Measurements from ENCODE around the gene SPATS1. TPM values are rescaled to one million over a fixed set of nuclear protein-coding genes. Genes with fewer than 3 reads are reported as not detected.

SPATS1 gene
- total RNA-seq, 1 experiment from 2014 or later, result not detected

DNA sequence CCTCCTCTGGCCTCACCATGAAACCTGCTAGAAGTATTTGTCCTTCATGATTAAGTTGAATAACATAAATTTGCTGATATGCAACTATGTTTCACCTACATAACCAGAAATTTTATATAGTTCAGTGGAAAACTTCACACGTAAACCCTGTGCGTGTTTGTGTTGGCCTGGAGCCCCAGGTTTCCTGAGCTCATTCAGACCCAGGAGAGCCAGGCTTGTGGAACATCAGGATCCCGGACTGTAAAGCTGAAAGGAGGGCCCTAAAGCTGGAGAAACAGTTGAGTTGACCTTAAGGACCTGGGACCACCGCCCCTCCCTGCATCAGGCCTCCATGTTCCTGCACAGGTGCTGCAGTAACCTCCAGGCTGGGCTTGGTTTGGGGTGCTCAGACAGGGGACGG, 3.1 kb upstream of the SPATS1 start:
- ChIA-PET POLR2A (interaction anchor here (0.6 kb wide), 1 partner anchor 27 kb away, joined by 3 read pairs; no protein-coding TSS in a partner anchor), CTCF (interaction anchor here (0.9 to 5.0 kb wide), 7 partner anchors 27 to 167 kb away, joined by 3 to 67 read pairs (median 3); partner anchors contain the start of genes AARS2, SLC35B2 and TMEM151B)
- Mint-ChIP-seq H3K27ac (no peak overlapping the region), H3K27me3 (ENCODE audit: low read depth) (peaks cover 20% of the 10 kb centered on the region), H3K4me3 (no peak overlapping the region), H3K9me3 (no peaks in the 10 kb centered on the region), H3K36me3 (no peaks in the 10 kb centered on the region), H3K4me1 (peaks cover 28% of the 10 kb centered on the region)
- DNase-seq (ENCODE audit: low spot score), result no peak
- ATAC-seq, result no peak
- TF ChIP-seq FOXP1 (CRISPR knock-in tag; IDR thresholded peaks at IDR 0.05; ENCODE audit: borderline replicate concordance) (no peak), ATF6 (CRISPR knock-in tag; IDR thresholded peaks at IDR 0.05) (no peak), RORB (CRISPR knock-in tag; IDR thresholded peaks at IDR 0.05) (no peak), MYBL2 (CRISPR knock-in tag; IDR thresholded peaks at IDR 0.05) (no peak), TEAD1 (CRISPR knock-in tag; IDR thresholded peaks at IDR 0.05) (no peak), E2F4 (CRISPR knock-in tag; IDR thresholded peaks at IDR 0.05; ENCODE audit: borderline replicate concordance, low read depth) (no peak), TCF7 (CRISPR knock-in tag; IDR thresholded peaks at IDR 0.05; ENCODE audit: low read depth) (no peak), ZMAT4 (CRISPR knock-in tag; IDR thresholded peaks at IDR 0.05) (no peak)
- TF ChIP-seq, protein P1, sequence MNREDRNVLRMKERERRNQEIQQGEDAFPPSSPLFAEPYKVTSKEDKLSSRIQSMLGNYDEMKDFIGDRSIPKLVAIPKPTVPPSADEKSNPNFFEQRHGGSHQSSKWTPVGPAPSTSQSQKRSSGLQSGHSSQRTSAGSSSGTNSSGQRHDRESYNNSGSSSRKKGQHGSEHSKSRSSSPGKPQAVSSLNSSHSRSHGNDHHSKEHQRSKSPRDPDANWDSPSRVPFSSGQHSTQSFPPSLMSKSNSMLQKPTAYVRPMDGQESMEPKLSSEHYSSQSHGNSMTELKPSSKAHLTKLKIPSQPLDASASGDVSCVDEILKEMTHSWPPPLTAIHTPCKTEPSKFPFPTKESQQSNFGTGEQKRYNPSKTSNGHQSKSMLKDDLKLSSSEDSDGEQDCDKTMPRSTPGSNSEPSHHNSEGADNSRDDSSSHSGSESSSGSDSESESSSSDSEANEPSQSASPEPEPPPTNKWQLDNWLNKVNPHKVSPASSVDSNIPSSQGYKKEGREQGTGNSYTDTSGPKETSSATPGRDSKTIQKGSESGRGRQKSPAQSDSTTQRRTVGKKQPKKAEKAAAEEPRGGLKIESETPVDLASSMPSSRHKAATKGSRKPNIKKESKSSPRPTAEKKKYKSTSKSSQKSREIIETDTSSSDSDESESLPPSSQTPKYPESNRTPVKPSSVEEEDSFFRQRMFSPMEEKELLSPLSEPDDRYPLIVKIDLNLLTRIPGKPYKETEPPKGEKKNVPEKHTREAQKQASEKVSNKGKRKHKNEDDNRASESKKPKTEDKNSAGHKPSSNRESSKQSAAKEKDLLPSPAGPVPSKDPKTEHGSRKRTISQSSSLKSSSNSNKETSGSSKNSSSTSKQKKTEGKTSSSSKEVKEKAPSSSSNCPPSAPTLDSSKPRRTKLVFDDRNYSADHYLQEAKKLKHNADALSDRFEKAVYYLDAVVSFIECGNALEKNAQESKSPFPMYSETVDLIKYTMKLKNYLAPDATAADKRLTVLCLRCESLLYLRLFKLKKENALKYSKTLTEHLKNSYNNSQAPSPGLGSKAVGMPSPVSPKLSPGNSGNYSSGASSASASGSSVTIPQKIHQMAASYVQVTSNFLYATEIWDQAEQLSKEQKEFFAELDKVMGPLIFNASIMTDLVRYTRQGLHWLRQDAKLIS (CRISPR knock-in tag; IDR thresholded peaks at IDR 0.05; ENCODE audit: borderline replicate concordance), result no peak

DNA sequence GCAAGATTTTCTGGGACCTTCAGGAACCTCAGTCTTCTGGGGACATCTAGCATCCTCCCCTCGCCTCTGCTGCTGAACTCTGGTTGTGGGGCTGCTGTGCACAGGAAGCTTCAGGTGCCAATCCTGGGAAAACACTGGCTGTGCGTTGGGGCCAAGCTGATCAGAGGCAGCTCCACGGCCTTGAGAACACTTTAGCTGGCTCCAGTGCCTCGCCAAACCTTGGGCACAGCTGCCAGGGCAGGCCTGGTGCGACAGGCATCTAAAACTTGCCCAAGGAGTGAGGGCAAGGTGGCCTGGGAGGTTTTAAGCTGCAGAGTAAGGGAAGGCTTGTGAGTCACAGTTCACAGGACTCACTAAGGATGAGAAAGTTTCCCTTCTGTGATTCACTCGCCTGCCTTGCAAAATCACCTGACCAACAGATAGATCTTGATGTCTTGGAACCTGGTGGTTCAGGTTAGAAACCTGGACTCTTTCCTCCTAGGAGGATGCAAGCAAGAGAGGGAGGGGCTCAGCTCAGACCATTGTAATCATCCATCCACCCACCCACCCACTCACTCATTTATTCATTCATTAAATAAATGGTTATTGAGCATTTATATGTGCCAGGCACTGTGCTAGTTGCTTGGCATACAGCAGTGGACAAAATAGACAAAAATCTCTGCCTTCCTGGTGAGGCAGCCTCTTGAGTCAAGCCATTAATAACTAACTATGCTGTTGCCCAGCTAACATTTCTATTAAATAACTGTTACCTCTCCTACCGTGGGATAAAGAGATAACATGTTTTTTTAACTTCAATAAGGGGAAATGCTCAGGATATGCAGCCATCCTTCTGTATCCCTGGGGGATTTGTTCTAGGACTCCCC, 2.5 kb upstream of the SPATS1 start:
- H3K27me3 Mint-ChIP-seq (ENCODE audit: low read depth), result peaks cover 23% of the 10 kb centered on the region
- no peak overlapping the region for H3K4me3 Mint-ChIP-seq
- ChIA-PET POLR2A (no interaction called here), CTCF (interaction anchor here (0.9 to 5.0 kb wide), 5 partner anchors 27 to 168 kb away, joined by 3 to 67 read pairs (median 3); partner anchors contain the start of genes AARS2, SLC35B2 and TMEM151B)
- DNase-seq (ENCODE audit: low spot score), result no peak
- no peak overlapping the region for H3K27ac Mint-ChIP-seq
- TF ChIP-seq FOXJ3 (CRISPR knock-in tag; IDR thresholded peaks at IDR 0.05; ENCODE audit: borderline replicate concordance) (no peak), E2F4 (CRISPR knock-in tag; IDR thresholded peaks at IDR 0.05; ENCODE audit: borderline replicate concordance, low read depth) (no peak), IRF2 (CRISPR knock-in tag; IDR thresholded peaks at IDR 0.05; ENCODE audit: borderline replicate concordance, low read depth) (no peak), HMGA2 (CRISPR knock-in tag; IDR thresholded peaks at IDR 0.05) (no peak), GABPB1 (CRISPR knock-in tag; IDR thresholded peaks at IDR 0.05) (no peak)
- H3K9me3 Mint-ChIP-seq, result no peaks in the 10 kb centered on the region
- no peaks in the 10 kb centered on the region for H3K36me3 Mint-ChIP-seq
- no peak for ATAC-seq
- peaks cover 28% of the 10 kb centered on the region for H3K4me1 Mint-ChIP-seq
